Colonic mucosa (tissue), 4 donors: ENCODE results near the gene UBE2O. TPM values are rescaled to one million over a fixed set of nuclear protein-coding genes. Genes with fewer than 3 reads are reported as not detected.

Experiments used
- DNase-seq: peaks from one replicate; pipeline ENCODE4 v3.0.0-alpha.2; 2020
- H3K27ac ChIP-seq: fragments of 200-600 bp; one replicate; pipeline ENCODE4 v1.8.0; 2021
- H3K27me3 ChIP-seq: fragments of 200-600 bp; one replicate; pipeline ENCODE4 v1.8.0; 2021
- H3K36me3 ChIP-seq: fragments of 200-600 bp; one replicate; pipeline ENCODE4 v1.8.0; 2021
- H3K4me1 ChIP-seq: fragments of 200-600 bp; one replicate; pipeline ENCODE4 v1.8.0; 2021; ENCODE audit warnings: mild to moderate bottlenecking
- H3K4me3 ChIP-seq: fragments of 200-600 bp; one replicate; pipeline ENCODE4 v1.8.0; 2021
- H3K9ac ChIP-seq, 2 donors: one replicate each; pipeline ENCODE4 v1.7.0; 2013; ENCODE audit warnings: control low read depth in 2 of 2, low read depth in 2 of 2, low read length in 2 of 2
- H3K9me3 ChIP-seq: fragments of 200-600 bp; one replicate; pipeline ENCODE4 v1.8.0; 2021
- intact Hi-C: fragments of 100-400 bp; cut with DNase I; formaldehyde crosslinking; loops from one replicate; pipeline ENCODE4 v1.14.1; 2022
- total RNA-seq, 2 donors: library from RNA; stranded (reverse); fragmentation: NEBNext Ultra II Directional in 1 of 2; extraction: Animal tissue kit (Norgen Biotek cat#: 25700) in 1 of 2; gene quantifications; one replicate each; pipeline ENCODE4 v1.2.1, GENCODE V29; 2021
- TF ChIP-seq, protein P1 (sequence below): fragments of 200-600 bp; IDR thresholded peaks from one replicate; pipeline ENCODE4 v1.8.0; 2022; ENCODE audit warnings: antibody characterized with exemption, mild to moderate bottlenecking
- donor health status: healthy.
- donor health status: DM: no; HTN: no; CAD: no.
- donor health status: DM: no; HTN: no; CAD: no.

The UBE2O gene
- total RNA-seq, 2 donors from 2014 or later = 17.5 to 25.2 TPM

DNA sequence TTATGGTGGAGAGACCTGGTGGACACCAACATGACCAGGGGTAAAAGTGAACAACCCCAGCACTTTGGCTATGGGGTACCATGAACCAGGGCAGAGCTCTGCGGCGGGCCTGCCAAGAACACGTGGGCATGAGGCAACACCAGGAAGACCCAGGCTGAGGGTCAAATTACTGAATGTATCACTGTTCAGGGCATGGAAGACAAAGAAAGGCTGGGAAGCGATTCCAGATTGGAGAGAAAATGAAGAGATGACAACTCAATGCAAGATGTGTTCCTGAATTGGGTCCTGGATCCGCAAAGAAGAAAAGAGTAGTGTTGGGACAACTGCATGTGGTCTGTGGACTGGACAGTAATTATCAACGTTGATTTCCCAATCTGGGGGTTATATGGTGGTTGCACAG lies 48.7 kb downstream of the UBE2O start:
- H3K4me1 ChIP-seq = no peaks in the 10 kb centered on the region
- no peak overlapping the region for H3K9ac ChIP-seq
- no peak for DNase-seq
- H3K27ac ChIP-seq = no peak overlapping the region
- H3K9me3 ChIP-seq = no peaks in the 10 kb centered on the region
- peaks cover 9% of the 10 kb centered on the region for H3K36me3 ChIP-seq
- no peaks in the 10 kb centered on the region for H3K27me3 ChIP-seq
- no peak overlapping the region for H3K4me3 ChIP-seq
- intact Hi-C loops = no loop called here
- TF ChIP-seq, protein P1, sequence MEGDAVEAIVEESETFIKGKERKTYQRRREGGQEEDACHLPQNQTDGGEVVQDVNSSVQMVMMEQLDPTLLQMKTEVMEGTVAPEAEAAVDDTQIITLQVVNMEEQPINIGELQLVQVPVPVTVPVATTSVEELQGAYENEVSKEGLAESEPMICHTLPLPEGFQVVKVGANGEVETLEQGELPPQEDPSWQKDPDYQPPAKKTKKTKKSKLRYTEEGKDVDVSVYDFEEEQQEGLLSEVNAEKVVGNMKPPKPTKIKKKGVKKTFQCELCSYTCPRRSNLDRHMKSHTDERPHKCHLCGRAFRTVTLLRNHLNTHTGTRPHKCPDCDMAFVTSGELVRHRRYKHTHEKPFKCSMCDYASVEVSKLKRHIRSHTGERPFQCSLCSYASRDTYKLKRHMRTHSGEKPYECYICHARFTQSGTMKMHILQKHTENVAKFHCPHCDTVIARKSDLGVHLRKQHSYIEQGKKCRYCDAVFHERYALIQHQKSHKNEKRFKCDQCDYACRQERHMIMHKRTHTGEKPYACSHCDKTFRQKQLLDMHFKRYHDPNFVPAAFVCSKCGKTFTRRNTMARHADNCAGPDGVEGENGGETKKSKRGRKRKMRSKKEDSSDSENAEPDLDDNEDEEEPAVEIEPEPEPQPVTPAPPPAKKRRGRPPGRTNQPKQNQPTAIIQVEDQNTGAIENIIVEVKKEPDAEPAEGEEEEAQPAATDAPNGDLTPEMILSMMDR = no peak

- H3K27ac ChIP-seq = no peak overlapping the region
- TF ChIP-seq, protein P1 = no peak
- H3K36me3 ChIP-seq = peaks cover 9% of the 10 kb centered on the region
- H3K27me3 ChIP-seq = no peaks in the 10 kb centered on the region
- H3K9me3 ChIP-seq = no peaks in the 10 kb centered on the region
- intact Hi-C loops = no loop called here
- DNase-seq = no peak
- no peak overlapping the region for H3K4me3 ChIP-seq
- no peaks in the 10 kb centered on the region for H3K4me1 ChIP-seq
- no peak overlapping the region for H3K9ac ChIP-seq
These were observed 50.2 kb downstream of the UBE2O start for GRCh38 chr17:76402711-76403110.

GRCh38 chr17:76399175-76400172 lies 53.5 kb downstream of the UBE2O start:
- peaks cover 9% of the 10 kb centered on the region for H3K36me3 ChIP-seq
- no peaks in the 10 kb centered on the region for H3K9me3 ChIP-seq
- no peaks in the 10 kb centered on the region for H3K4me1 ChIP-seq
- H3K4me3 ChIP-seq = no peak overlapping the region
- intact Hi-C loops = no loop called here
- no peak overlapping the region for H3K9ac ChIP-seq
- H3K27me3 ChIP-seq = no peaks in the 10 kb centered on the region
- H3K27ac ChIP-seq = no peak overlapping the region
- no peak for DNase-seq
- TF ChIP-seq, protein P1 = no peak

GRCh38 chr17:76398523-76399174 lies 54.3 kb downstream of the UBE2O start:
- H3K4me1 ChIP-seq = no peaks in the 10 kb centered on the region
- no peak overlapping the region for H3K4me3 ChIP-seq
- H3K27ac ChIP-seq = no peak overlapping the region
- DNase-seq = no peak
- H3K36me3 ChIP-seq = peaks cover 9% of the 10 kb centered on the region
- intact Hi-C loops = no loop called here
- no peak overlapping the region for H3K9ac ChIP-seq
- TF ChIP-seq, protein P1 = no peak
- H3K27me3 ChIP-seq = no peaks in the 10 kb centered on the region
- no peaks in the 10 kb centered on the region for H3K9me3 ChIP-seq

DNA sequence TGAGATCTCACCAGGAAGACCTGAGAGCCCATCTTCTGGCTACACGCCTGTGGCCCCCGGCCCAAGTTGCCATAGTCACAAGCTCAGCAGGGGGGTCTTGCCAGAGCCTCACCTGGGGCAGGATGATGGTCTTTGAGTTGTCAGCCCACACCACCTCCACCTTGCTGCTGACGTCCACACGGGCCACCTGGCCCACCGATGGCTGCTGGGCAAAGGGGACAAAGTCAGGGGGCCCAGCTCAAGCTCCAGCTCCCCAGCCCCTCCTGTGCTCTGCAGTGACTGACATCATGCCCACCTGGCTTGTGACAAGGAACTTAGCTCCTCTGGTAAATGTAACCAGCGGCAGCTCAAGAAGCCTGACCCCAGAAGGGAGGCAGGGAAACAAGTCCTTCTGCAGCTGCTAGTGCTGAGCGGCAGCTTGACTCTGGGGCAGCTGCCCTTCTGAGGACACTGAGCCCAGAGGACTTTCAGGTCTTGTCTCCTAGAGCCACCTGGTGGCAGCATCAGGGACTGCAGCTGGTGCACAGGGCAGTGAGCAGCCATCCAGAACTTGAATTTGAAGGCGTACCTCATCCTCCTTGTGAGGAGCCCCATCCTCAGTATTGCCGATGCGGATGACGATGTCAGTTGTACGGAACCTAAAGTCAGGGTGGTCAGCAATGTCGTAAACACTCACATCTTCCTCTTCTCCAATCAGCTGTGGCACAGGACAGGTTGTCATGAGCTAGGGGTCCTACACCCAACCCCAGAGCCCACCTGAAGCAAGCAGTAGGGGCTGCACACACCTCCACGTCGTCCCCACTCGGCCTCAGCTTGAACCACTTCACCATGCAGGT lies 55.0 kb downstream of the UBE2O start:
- Histone ChIP-seq H3K9me3 (no peaks in the 10 kb centered on the region), H3K4me3 (no peak overlapping the region), H3K36me3 (peaks cover 9% of the 10 kb centered on the region), H3K27me3 (no peaks in the 10 kb centered on the region), H3K4me1 (no peaks in the 10 kb centered on the region), H3K27ac (no peak overlapping the region), H3K9ac (no peak overlapping the region)
- TF ChIP-seq, protein P1 = peak; percentile 98
- intact Hi-C loops = loop anchor here (2.0 kb wide), 1 partner anchor 95 kb away; no protein-coding TSS in a partner anchor
- peak; percentile 93 for DNase-seq
